ENCODE data around the gene TRIP11.

TRIP11 gene

DNA sequence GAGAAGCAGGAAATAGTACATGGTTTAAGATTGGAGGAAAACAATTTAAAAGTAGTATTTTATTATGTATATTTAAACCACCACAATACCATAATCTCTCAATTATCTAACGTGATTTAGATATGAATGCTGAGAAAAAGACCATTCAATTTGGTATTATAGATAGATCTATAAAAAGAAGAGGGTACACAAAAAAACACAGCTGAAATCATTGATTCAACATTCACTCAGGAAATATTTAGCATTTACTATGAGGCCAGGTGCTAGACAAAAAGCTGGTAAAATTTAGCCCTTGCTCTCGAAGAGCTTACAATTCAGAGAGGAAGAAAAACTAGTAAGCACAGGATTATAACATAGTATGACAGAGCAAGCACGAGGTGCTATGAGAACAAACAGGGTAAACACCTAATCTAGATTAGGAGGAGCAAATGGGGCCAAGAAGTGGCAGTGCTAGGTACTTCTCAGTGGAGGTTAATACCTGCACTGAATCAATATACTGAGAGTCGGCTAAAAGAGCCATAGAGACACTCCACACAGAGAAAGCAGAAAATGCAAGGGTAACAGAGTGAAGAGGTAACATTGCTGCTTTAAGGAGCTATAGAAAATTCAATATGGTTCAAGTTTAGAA, 27.6 kb downstream of the TRIP11 start:
- DNase-seq (ENCODE audit: insufficient read length, low spot score) (no peak), FAIRE-seq (no peak)

DNA sequence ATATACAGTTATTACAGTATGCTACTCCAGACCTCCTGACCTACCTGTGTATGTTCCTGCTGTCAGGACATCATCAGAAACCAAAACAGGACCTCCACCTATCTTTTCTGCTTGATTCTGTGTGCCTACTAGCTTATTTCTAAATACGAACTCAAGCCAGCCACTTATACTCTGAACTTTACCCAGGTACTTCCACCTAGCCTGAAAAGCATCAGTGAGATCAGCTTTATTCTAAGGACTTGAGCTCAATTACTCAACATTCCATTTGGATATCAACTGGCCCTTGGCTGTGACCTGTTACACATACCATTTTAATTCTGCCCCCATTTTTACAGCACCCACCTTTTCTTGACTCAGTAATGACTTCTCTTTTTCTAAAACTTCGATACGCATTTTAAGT, 29.2 kb downstream of the TRIP11 start:
- FAIRE-seq (no peak), DNase-seq (ENCODE audit: insufficient read length, low spot score) (no peak)

DNA sequence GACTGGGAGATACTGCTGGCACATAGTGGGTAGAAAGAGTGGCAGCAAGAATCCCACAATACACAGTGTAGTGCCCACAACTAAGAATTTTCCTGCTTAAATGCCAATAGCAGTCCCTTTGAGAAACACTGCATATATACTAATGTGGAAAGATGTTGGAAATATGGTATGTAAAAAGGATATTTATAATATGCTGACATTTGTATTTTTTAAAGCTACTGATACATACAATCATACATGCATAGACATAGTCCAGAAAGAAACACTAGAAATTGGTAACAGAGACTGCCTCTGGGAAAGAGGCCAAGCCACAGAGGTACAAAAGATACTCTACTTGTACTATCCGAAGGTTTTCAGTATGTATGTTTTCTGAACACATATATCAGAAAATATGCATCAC, 30.3 kb downstream of the TRIP11 start:
- DNase-seq (ENCODE audit: insufficient read length, low spot score): no peak
- FAIRE-seq: no peak

DNA sequence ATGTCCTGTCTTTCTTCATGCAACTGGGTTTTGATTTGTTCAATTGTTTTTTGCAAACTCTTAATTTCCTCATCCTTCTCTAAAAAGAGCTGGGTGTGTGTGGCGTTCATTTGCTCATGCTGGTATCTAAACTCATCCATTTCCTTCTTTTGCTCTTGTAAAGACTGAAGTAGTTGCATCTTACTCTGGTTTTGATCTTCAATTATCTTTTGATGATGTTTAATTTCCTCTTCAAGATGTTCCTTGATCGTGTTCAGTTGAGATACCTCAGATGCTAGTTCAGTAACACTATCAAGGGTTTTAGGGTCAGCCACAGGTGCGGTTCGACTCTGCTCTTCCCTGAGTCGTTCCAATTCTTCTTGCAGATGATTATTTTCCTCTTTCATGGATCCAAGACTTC, 34.8 kb downstream of the TRIP11 start:
- DNase-seq (ENCODE audit: insufficient read length, low spot score): no peak
- FAIRE-seq: no peak

DNA sequence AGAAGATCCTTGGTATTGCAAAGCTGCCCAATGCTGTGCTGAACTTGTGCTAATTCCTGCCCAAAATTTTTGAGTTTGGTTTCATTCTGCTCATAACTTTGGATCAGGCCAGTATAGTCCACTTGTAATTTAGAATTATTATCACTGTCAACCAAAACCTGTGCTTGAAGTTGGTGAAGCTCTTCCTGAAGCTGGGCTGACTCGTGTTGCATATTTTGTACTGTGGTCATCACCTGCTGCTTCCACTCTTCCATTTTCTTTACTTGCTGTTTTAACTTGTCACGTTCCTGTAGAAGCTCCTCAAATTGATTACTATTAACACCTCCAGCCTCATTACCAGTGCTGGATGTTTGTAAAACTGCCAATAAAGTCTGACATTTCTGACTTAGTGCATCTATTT, 35.8 kb downstream of the TRIP11 start:
- DNase-seq (ENCODE audit: insufficient read length, low spot score): no peak
- FAIRE-seq: no peak

DNA sequence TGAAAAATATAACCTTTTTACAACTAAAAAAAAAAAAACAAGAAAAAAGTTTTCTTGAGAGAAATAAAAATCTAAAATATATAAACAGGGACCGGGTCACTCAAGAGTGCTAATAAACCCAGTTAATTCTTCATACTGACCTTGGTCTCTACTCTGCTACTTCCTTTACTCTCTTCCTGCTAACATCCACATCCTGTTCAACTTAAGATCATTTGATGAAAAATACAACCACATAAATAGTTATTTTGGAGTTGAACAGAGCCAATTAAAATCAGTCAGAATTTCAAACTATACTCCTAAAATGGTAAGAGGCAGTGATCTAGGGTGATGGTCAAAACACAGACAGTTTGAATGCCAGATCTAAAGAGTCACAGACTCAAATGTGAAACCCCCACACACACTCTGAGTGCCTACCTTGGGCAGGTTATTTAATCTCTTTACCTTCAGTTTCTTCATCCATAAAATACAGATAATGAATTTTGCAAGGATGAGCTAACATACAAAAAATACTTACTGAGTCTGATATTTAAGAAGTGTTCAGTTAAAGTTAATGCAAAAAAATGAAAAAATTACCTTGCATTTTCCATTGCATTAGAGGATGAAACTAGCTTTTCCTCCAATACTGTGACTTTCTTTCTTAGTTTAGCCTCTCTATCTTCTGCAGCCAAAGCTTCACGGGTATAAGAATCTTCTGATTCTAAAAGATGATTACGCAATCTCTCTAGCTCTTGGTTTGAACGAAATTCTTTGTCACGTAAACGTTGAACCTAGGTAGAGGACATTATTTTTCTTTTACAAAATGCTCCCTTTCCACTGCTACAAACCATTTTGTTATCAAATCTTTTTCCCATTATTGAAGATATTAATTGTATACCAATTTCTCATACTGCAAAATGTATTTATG, 40.9 kb downstream of the TRIP11 start:
- FAIRE-seq (no peak), DNase-seq (ENCODE audit: insufficient read length, low spot score) (no peak)

DNA sequence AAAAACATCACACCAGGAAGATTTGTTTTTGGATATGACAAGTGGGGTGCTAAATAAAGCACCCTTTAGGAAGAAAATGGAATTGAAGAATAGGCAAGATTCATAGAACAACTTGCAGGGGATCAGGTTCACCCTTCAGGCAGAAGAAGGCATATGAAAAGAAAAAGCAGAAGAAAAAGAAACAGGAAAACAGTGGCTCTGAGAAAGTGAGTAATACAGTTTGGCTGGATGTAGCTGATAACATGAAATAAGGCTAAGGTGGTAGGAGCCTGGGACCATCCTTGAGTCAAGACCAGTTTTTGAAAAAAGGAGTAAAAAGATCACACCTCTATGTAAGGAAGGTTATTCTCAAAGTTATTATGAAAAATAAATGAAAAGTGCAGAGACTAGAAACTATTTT, 42.4 kb downstream of the TRIP11 start:
- FAIRE-seq (no peak), DNase-seq (ENCODE audit: insufficient read length, low spot score) (no peak)

DNA sequence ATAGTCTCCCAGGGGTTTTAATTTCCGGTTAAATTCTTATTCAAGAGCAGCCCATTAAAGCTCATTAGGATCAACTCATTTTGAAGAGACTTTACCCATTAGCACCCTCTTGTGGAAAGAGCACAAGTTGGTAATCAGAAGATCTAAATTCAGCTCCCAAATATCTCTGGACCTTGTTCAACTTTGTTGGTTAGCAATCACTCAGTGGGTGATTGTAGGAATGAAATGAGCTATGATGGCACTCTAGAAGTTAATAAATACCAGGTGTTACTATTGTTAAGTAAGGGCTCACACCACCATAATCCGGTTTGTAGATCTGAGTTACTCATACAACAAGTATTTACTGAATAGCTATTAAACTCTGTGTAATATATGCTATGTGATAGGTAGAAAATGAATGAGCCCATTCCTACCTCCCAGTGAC, 42.9 kb downstream of the TRIP11 start:
- FAIRE-seq (no peak), DNase-seq (ENCODE audit: insufficient read length, low spot score) (peak; percentile 30)

DNA sequence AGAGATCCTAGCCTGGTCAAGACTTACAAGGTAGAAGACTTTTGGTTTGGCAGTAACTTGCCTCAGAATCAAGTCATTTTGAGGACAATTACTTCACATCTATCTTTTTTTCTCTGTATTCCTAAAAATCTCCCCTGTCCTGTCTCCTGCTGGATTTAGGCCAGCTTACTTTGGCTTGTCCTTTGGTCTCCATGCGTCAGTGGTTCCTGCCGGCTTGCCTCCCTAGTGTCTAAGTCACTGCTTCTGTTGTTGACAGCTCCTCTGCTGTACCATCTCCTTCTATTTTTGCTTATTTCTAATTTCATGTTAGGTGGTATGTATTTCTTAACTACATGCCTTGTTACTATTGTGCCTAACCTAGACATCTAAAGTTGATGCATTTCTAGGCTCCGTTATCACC, 52.7 kb downstream of the TRIP11 start:
- no peak for DNase-seq (ENCODE audit: insufficient read length, low spot score)
- FAIRE-seq: no peak

DNA sequence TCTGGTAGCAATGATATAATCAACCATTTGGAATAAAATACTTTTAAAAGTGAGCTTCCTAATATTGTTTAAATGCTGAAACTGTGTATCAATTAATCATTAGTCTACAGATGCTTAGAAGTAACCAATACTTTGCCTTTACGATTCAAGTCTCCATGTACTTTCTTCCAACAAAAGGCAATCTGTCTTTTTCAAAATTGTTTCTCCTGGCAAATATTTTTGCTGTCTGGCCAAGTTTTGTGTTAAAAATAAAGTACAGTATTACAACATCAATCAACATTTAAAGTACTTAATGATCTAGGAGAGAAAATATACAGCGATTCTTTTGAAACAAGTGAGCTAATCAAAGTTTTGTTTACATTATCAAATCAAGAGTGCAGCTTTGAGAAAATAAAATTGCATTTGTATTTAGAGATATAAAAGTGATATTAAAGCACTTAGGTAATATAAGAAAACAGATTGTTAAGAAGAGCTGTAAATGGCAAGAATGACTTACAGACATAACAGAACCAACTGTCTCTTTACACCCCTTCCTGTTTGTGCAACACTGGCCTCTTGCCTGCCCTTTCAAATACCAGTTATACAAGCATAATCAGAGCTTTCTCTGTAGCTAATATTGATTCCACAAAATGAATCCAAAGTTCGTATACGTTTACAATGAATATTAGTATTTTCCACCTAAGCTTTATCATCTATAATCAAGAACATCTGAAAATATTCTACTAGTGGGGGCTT, 54.2 kb downstream of the TRIP11 start:
- FAIRE-seq: no peak
- no peak for DNase-seq (ENCODE audit: insufficient read length, low spot score)

DNA sequence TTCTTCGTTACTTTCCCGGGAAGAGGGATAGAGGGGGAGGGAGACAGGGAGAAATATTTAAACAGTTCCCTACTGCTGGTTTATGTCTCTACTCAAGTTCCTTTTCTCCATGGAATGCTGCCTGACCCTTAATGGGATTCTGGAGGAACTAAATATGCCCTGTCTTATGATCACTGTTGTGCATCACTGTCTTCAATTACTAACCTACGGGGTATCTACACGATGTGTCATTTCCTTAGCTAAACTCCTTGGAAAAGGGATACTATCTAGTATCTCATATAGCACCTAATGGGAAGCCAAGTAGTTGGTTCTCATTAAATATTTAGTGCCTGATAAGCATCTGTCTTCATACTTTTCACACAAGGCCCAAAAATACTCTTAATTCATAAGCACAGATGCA, 54.9 kb downstream of the TRIP11 start:
- DNase-seq (ENCODE audit: insufficient read length, low spot score): no peak
- peak; percentile 57 for FAIRE-seq

DNA sequence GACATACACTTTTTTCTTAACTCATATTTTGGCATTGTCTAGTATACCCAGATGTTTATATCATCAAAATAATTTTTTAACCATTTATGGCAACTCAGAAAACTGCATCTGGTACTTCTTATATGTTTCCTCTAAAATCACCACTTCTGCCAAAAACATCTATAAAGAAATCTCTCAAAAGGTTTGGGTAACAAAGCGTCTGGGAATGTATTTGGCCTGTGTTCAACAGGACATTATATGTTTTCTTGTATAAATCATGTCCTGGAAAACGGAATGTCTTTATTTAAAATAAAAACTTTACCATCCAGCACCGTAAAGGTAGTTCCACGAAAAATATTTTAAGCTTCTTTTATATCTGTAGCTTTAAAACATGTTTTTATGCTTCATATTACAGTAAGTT, 56.3 kb downstream of the TRIP11 start:
- DNase-seq (ENCODE audit: insufficient read length, low spot score) (no peak), FAIRE-seq (no peak)

DNA sequence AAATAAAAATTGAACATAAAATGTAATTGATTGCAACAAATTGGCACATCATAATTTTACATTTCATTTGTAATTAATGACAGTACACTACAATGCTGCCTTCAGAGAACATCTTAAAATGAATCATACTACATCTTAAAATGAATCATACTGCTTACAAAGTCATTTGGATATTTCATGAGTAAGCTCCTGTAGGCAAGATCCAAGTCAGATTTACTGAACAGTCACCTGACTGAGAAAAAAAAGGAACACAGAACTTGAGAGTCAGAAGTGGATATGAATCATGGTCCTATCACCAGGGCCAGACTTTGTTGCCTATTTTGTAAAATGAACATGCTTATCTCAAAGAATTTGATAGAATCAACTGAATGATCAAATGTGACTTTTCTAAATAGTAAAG, 59.7 kb downstream of the TRIP11 start:
- DNase-seq (ENCODE audit: insufficient read length, low spot score) (peak; percentile 82), FAIRE-seq (no peak)

DNA sequence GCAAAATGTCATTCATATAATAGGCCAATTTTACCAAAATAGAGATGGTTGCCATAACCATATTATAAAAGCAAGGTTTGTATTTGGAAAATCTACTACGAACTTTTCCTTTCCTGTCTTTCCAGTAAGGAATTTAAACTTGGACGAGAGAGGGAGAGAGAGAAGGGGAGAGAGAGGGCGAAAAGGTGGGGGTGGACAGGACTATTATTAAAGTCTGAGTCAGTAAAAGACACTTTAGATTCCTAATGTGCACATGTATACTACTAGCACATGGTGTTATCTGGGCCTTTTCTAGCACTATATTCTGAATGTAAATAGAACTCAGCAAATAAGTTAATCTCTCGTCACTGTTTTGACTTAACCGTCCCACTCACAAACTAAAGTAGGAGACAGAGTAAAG, 62.0 kb downstream of the TRIP11 start:
- DNase-seq (ENCODE audit: insufficient read length, low spot score): no peak
- FAIRE-seq: no peak

DNA sequence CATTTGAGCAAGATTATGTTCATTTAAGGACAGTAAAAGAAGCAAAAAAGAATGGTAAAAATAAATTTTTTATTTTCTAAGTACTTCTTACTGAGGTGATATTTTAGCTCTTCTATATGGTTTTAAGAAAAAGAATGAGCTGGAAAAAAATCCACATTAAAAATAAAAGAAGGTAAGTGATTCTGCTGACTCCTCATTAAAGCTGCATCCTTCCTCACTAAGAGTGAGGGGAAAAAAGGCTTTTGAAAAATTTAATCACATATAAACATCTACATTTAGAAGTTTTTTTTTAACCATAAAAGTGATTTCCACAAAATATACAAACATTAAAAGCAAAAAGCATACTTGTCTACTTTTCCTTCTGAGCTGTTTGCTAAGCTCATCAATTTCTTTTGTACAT, 64.1 kb downstream of the TRIP11 start:
- FAIRE-seq (no peak), DNase-seq (ENCODE audit: insufficient read length, low spot score) (no peak)

DNA sequence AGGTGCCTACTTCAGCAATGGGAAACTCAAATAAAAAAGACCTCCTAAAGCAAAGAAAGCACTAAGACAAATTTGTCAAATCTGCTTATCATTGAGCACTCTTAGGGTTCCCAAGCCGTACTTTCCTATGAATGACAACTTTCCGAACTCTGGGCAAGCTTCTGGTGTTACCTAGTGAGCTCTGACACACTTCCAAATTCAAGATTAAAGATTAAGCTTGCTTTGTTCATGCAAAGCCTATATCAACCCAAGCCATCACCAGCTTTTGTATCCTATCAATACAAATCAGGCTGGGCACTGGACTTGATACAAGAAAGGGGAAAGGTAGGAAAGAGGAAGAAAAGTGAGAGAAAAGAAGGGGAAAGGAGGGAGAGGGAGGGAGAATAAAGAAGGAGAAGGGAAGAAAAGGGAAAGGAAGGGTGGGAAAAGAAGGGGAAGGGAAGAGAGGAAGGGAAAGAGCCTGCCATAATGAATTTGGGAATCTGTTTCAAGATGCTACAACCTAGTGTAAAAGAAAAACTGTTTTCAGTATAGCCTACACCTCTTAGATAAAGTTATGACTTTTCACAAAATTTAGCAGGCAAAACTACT, 68.6 kb downstream of the TRIP11 start:
- DNase-seq (ENCODE audit: insufficient read length, low spot score): no peak
- FAIRE-seq: no peak

DNA sequence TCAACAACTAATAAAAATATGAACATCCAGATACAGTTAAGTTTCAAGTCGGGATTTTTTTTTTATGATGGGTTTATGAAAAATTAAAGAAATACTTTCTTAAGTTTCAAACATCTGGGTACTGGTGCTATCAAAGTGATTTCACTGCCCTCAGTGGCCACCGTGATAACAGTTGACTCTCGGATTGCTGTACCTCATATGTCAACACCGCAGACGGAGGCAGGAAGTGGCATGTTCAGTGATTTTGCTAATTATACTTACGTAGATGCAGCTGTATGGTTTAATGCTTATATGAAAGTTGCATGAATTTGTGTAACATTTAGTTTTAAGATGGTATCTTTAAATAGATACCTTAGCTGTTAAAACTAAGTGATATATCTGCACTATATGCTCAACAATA, 71.6 kb downstream of the TRIP11 start:
- no peak for DNase-seq (ENCODE audit: insufficient read length, low spot score)
- no peak for FAIRE-seq

DNA sequence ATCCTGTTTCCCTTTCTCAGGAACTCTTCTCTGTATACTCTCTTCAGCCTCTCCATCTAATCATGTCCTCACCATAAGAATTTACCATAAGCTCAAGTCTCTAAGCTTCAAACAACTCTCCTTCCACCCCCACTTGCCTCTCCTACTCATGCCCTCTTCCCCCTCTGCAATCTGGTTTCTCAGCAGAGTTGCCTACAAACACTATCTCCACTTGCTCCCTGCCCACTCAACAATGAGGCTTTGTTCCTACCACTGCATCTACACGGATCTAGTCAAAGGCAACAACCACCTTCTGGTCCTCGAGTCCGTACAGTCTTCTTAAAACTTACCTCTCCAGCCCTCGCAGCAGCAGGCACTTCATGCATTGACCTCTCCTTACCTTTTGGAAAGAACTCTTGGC, 75.1 kb downstream of the TRIP11 start:
- no peak for DNase-seq (ENCODE audit: insufficient read length, low spot score)
- peak; percentile 42 for FAIRE-seq

DNA sequence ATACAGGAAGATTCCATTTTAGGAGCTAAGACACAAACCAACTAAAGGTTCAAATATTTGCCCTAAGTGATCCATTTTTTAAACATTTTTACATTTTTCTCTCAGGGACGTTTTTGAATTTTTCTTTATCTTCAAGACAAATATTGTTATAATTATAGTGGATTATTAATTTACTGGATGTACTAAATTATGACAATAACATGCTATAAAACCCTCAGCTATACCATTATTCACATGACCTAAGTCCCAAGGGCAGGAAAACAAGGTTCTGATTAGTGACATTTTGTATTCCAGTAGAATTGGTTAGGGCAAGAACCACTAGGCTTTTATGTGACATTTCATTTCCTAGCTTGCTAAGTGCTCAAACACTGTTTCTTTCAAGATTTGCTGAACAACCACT, 75.8 kb downstream of the TRIP11 start:
- DNase-seq (ENCODE audit: insufficient read length, low spot score): no peak
- no peak for FAIRE-seq

DNA sequence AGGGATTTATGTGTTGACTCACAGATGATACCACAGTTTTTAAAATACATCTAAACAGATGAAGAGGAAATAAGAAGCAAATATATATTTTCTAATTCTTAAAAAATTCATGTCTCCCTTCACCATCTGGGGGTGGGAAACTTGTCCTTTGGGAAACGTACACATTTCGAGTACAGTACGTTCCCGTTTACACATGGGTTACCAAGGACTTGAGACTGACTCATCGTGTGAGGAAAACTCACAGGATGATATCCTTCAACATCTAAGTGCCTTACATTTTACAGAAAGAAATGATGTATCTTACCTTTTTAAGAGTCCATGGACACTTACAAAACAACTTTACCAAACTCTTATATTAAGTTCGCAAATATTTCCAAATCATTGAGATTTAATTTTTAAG, 76.4 kb downstream of the TRIP11 start:
- DNase-seq (ENCODE audit: insufficient read length, low spot score) (no peak), FAIRE-seq (no peak)

Data from HTR-8/SVneo (cell line).